ENCODE measurements around the gene ATE1.

DNA sequence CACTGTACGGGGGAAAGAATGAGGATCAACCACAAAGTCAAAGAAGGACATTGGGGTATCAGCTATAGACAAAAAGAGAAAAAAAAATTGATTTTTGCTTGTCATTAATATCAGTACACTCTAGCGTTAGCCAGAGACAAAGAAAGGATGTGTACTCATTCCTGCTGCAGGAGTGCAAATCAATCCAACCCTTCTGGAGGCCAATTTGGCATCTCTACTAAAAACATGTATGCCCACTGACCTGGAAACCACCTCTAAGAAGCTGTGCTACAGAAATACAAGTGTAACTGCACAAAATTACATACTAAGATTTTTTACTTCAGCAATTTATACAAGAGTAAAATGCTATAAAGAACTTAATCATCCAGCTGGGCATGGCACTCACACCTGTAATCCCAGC is 33.6 kb upstream of the ATE1 start:
- no peak for TF ChIP-seq EZH2 (IDR thresholded peaks at IDR 0.05; ENCODE audit: low read length, missing control alignments)
- TF ChIP-seq, protein P1, sequence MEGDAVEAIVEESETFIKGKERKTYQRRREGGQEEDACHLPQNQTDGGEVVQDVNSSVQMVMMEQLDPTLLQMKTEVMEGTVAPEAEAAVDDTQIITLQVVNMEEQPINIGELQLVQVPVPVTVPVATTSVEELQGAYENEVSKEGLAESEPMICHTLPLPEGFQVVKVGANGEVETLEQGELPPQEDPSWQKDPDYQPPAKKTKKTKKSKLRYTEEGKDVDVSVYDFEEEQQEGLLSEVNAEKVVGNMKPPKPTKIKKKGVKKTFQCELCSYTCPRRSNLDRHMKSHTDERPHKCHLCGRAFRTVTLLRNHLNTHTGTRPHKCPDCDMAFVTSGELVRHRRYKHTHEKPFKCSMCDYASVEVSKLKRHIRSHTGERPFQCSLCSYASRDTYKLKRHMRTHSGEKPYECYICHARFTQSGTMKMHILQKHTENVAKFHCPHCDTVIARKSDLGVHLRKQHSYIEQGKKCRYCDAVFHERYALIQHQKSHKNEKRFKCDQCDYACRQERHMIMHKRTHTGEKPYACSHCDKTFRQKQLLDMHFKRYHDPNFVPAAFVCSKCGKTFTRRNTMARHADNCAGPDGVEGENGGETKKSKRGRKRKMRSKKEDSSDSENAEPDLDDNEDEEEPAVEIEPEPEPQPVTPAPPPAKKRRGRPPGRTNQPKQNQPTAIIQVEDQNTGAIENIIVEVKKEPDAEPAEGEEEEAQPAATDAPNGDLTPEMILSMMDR (conservative IDR thresholded peaks at IDR 0.05 in 1 of 2, IDR thresholded peaks at IDR 0.05 in 1 of 2; ENCODE audit: low read depth in 1 of 2, low read length in 2 of 2), result no peak

Measured in fibroblast of lung (primary cell).